ENCODE data around the gene XPC.
A peak's percentile ranks its signal among the peaks of the same experiment; 100 is the strongest.
"Not testable (repeated sequence)": the region's sequence is repeated elsewhere in the genome, so short reads cannot be mapped to it uniquely, and the experiment has no call there.

XPC gene

GRCh38 chr3:14113965-14114635, 64.3 kb downstream of the XPC start:
- H3K27ac ChIP-seq, result no peak overlapping the region

GRCh38 chr3:14110699-14111098, 67.7 kb downstream of the XPC start:
- H3K27ac ChIP-seq, result no peak overlapping the region
- TF ChIP-seq ZFX (IDR thresholded peaks at IDR 0.05), result no peak
- TF ChIP-seq CTCF (conservative IDR thresholded peaks at IDR 0.05), result no peak

More at GRCh38 chr3:14113965-14114635, 64.3 kb downstream of the XPC start:
- TF ChIP-seq ZFX (IDR thresholded peaks at IDR 0.05) (no peak), CTCF (conservative IDR thresholded peaks at IDR 0.05) (peak; percentile 58)

- H3K27ac ChIP-seq, result not testable (repeated sequence)
Measured at GRCh38 chr3:14109821-14110220, 68.6 kb downstream of the XPC start.

- TF ChIP-seq CTCF (conservative IDR thresholded peaks at IDR 0.05), result no peak
- H3K27ac ChIP-seq, result no peak overlapping the region
Measured at GRCh38 chr3:14097616-14098391, 80.6 kb downstream of the XPC start.

- TF ChIP-seq ZFX (IDR thresholded peaks at IDR 0.05), result no peak
- no peak; the same call in 1 of the 2 replicates for TF ChIP-seq CTCF (conservative IDR thresholded peaks at IDR 0.05)
- no peak overlapping the region for H3K27ac ChIP-seq
Measured at GRCh38 chr3:14096742-14097141, 81.7 kb downstream of the XPC start.

Measured in C4-2B (cell line).